ENCODE measurements around the gene TAAR6. TPM values are rescaled to one million over a fixed set of nuclear protein-coding genes. Genes with fewer than 3 reads are reported as not detected.

Gene TAAR6
- total and polyA plus RNA-seq, 10 of the 15 experiments (the other 5 are each of a cell fraction or from before 2014, with no cell fraction given), result not detected

- Histone ChIP-seq H3K4me1 (ENCODE audit: control insufficient read depth, insufficient read depth, low read length) (no peaks in the 10 kb centered on the region), H3K9ac (ENCODE audit: control insufficient read depth, insufficient read depth, low read length) (no peak overlapping the region), H4K20me1 (ENCODE audit: control insufficient read depth, insufficient read depth) (no peaks in the 10 kb centered on the region), H3K27me3 (replicated peaks in 1 of 2; ENCODE audit: control insufficient read depth in 2 of 2, insufficient read depth in 2 of 2, low read length in 1 of 2) (no peaks in the 10 kb centered on the region; a peak in 1 of 4 replicates), H3K9me3 (replicated peaks; ENCODE audit: control insufficient read depth, insufficient read depth, low read length) (no peaks in the 10 kb centered on the region), H3K79me2 (ENCODE audit: control insufficient read depth, insufficient read depth, low read length) (no peaks in the 10 kb centered on the region), H3K27ac (ENCODE audit: control insufficient read depth, insufficient read depth) (no peak overlapping the region), H3K4me3 (no peak overlapping the region), H3K36me3 (ENCODE audit: control insufficient read depth in 2 of 2, insufficient read depth in 2 of 2, low read length in 1 of 2) (no peaks in the 10 kb centered on the region), H3K4me2 (ENCODE audit: control insufficient read depth, insufficient read depth) (no peak overlapping the region), H2AFZ (ENCODE audit: control insufficient read depth, low read depth, low read length) (no peak overlapping the region)
- SMC1A ChIA-PET (ENCODE audit: uncharacterized antibody, unreplicated experiment), result interaction anchor here (0.8 kb wide), 1 partner anchor 16 kb away, joined by 3 read pairs; no protein-coding TSS in a partner anchor
- TF ChIP-seq MTA2 (IDR thresholded peaks at IDR 0.05; ENCODE audit: low read depth) (no peak), ZNF217 (IDR thresholded peaks at IDR 0.05) (no peak), MEF2A (IDR thresholded peaks at IDR 0.05; ENCODE audit: insufficient read depth, low read depth, low read length) (no peak), PML (IDR thresholded peaks at IDR 0.05; ENCODE audit: low read length) (no peak), CBX3 (IDR thresholded peaks at IDR 0.05; ENCODE audit: borderline replicate concordance, low read depth) (no peak), SRF (IDR thresholded peaks at IDR 0.05; ENCODE audit: low read depth in 2 of 2, low read length in 2 of 2) (no peak), RAD51 (IDR thresholded peaks at IDR 0.05) (no peak), PAX8 (IDR thresholded peaks at IDR 0.05) (no peak), NR2F1 (conservative IDR thresholded peaks at IDR 0.05) (no peak), NKRF (conservative IDR thresholded peaks at IDR 0.05) (no peak)
- TF ChIP-seq, protein P1, sequence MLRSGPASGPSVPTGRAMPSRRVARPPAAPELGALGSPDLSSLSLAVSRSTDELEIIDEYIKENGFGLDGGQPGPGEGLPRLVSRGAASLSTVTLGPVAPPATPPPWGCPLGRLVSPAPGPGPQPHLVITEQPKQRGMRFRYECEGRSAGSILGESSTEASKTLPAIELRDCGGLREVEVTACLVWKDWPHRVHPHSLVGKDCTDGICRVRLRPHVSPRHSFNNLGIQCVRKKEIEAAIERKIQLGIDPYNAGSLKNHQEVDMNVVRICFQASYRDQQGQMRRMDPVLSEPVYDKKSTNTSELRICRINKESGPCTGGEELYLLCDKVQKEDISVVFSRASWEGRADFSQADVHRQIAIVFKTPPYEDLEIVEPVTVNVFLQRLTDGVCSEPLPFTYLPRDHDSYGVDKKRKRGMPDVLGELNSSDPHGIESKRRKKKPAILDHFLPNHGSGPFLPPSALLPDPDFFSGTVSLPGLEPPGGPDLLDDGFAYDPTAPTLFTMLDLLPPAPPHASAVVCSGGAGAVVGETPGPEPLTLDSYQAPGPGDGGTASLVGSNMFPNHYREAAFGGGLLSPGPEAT (IDR thresholded peaks at IDR 0.05; ENCODE audit: low read depth), result no peak
- TF ChIP-seq, protein P2, sequence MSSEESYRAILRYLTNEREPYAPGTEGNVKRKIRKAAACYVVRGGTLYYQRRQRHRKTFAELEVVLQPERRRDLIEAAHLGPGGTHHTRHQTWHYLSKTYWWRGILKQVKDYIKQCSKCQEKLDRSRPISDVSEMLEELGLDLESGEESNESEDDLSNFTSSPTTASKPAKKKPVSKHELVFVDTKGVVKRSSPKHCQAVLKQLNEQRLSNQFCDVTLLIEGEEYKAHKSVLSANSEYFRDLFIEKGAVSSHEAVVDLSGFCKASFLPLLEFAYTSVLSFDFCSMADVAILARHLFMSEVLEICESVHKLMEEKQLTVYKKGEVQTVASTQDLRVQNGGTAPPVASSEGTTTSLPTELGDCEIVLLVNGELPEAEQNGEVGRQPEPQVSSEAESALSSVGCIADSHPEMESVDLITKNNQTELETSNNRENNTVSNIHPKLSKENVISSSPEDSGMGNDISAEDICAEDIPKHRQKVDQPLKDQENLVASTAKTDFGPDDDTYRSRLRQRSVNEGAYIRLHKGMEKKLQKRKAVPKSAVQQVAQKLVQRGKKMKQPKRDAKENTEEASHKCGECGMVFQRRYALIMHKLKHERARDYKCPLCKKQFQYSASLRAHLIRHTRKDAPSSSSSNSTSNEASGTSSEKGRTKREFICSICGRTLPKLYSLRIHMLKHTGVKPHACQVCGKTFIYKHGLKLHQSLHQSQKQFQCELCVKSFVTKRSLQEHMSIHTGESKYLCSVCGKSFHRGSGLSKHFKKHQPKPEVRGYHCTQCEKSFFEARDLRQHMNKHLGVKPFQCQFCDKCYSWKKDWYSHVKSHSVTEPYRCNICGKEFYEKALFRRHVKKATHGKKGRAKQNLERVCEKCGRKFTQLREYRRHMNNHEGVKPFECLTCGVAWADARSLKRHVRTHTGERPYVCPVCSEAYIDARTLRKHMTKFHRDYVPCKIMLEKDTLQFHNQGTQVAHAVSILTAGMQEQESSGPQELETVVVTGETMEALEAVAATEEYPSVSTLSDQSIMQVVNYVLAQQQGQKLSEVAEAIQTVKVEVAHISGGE (CRISPR knock-in tag; IDR thresholded peaks at IDR 0.05), result no peak
- no TSS peak for BruUV-seq (replicated peaks)
- ATAC-seq (no peak), DNase-seq (ENCODE audit: low read depth, low spot score) (no peak), FAIRE-seq (no peak)
- POLR2A ChIA-PET, result no interaction called here
- RAD21 ChIA-PET (ENCODE audit: unreplicated experiment), result no interaction called here
- in situ Hi-C loops (cut with MboI), result no loop called here
- CTCF ChIA-PET, result interaction anchor here (0.7 to 1.8 kb wide), 2 partner anchors 9 to 86 kb away, joined by 3 to 5 read pairs; no protein-coding TSS in a partner anchor
- 0% methylated on average over 1 of the region's 1 CpG for WGBS (ENCODE audit: insufficient coverage, insufficient replicate concordance, low lambda C conversion rate, missing lambda C conversion rate)
- intact Hi-C loops (cut with micrococcal nuclease; ENCODE audit: unreplicated experiment), result no loop called here
Observed at GRCh38 chr6:132616677-132617076, 46.6 kb downstream of the TAAR6 start.

Measured in GM12878 (cell line).